Testis (tissue), 2 donors: Measurements from ENCODE around the gene KCNH2.

Experiments
- POLR2A ChIP-seq: fragments of 450-650 bp; IDR thresholded peaks from one replicate; pipeline ENCODE4 v1.6.1; 2017; ENCODE audit warnings: antibody characterized with exemption, mild to moderate bottlenecking, moderate library complexity
- TF ChIP-seq, protein P1 (sequence below), 3 experiments: fragments of 450-650 bp in 2 of 3; fragments of 200-600 bp in 1 of 3; sonication (generic) in 1 of 3; IDR thresholded peaks; one replicate each; pipeline ENCODE4 v1.5.1; 2016 to 2019; ENCODE audit warnings: antibody characterized with exemption in 3 of 3, mild to moderate bottlenecking in 2 of 3, moderate library complexity in 1 of 3

DNA sequence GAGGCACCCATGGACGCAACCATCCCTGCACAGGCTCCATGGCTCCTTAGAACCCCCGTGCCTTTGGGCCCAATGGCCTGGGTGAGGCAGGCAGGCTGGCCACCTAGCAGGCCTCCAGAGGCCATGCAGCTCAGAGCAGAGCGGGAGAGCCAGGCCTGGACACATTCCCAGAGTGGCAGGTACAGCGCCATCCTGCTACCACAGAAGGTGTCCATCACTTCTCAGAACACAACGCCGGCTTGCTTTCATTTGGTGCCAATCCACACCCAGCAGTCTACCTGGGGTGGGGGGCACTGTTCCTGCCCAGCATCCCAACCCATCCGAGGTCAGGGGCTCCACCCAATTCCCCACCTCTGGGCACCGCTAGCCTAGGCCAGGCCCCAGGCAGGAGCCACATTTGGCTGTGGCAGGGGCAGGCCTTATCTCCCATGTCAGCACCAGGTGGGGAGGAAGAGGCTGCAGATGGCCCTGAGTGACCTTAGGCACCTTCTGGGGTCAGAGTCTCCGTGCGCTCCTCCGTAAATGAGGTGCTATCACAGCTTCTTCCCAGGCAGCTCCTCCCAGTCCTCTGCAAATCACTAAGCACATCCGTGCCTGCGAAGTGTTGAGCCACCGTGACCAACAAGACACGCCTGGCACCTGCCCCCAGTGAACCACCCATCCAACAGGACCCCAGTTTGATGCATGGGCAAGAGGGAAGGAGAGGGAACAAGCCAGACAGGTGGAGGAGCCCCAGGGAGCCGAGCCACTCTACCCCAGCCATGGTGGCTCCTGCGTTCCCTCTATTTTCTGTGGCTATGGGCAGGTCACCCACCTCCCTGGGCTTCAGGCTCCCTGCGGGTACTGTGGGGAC is 14.2 kb downstream of the KCNH2 start:
- no peak for TF ChIP-seq POLR2A
- TF ChIP-seq, protein P1, sequence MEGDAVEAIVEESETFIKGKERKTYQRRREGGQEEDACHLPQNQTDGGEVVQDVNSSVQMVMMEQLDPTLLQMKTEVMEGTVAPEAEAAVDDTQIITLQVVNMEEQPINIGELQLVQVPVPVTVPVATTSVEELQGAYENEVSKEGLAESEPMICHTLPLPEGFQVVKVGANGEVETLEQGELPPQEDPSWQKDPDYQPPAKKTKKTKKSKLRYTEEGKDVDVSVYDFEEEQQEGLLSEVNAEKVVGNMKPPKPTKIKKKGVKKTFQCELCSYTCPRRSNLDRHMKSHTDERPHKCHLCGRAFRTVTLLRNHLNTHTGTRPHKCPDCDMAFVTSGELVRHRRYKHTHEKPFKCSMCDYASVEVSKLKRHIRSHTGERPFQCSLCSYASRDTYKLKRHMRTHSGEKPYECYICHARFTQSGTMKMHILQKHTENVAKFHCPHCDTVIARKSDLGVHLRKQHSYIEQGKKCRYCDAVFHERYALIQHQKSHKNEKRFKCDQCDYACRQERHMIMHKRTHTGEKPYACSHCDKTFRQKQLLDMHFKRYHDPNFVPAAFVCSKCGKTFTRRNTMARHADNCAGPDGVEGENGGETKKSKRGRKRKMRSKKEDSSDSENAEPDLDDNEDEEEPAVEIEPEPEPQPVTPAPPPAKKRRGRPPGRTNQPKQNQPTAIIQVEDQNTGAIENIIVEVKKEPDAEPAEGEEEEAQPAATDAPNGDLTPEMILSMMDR (IDR thresholded peaks at IDR 0.05), result no peak
